GM23338 (cell line): ENCODE measurements around the gene DNLZ.

Experiments used
- CREB1 ChIP-seq: fragments of 250-450 bp; sonication (Bioruptor Pico); IDR thresholded peaks from 2 replicates; pipeline ENCODE4 v1.5.0; 2020; ENCODE audit warnings: low read depth, mild to moderate bottlenecking, moderate library complexity
- EZH2 ChIP-seq: fragments of 200-600 bp; sonication (generic); IDR thresholded peaks from one replicate; pipeline ENCODE4 v1.8.0; 2017; ENCODE audit warnings: antibody characterized with exemption, mild to moderate bottlenecking, low read depth; ENCODE audit not compliant: unreplicated experiment
- EZH2phosphoT487 ChIP-seq: fragments of 200-600 bp; sonication (generic); IDR thresholded peaks from one replicate; pipeline ENCODE4 v1.8.1; 2018; ENCODE audit warnings: antibody characterized with exemption; ENCODE audit not compliant: unreplicated experiment
- JUNB ChIP-seq: IDR thresholded peaks from one replicate; pipeline ENCODE4 v1.6.1; 2016; ENCODE audit warnings: antibody characterized with exemption; ENCODE audit not compliant: unreplicated experiment
- NANOG ChIP-seq: IDR thresholded peaks from 2 replicates; pipeline ENCODE4 v1.6.1; 2016; ENCODE audit warnings: antibody characterized with exemption, borderline replicate concordance
- POLR2AphosphoS5 ChIP-seq: IDR thresholded peaks from 2 replicates; pipeline ENCODE4 v1.6.1; 2016; ENCODE audit warnings: antibody characterized with exemption, low read depth
- REST ChIP-seq: IDR thresholded peaks from one replicate; pipeline ENCODE4 v1.6.1; 2018; ENCODE audit warnings: antibody characterized with exemption; ENCODE audit not compliant: unreplicated experiment
- ZNF331 ChIP-seq: fragments of 250-450 bp; sonication (Bioruptor Pico); IDR thresholded peaks from 2 replicates; pipeline ENCODE4 v1.5.0; 2020; ENCODE audit warnings: low read depth, mild to moderate bottlenecking, moderate library complexity
- ZNF462 ChIP-seq: fragments of 250-450 bp; sonication (Bioruptor Pico); IDR thresholded peaks from 2 replicates; pipeline ENCODE4 v1.5.0; 2020; ENCODE audit warnings: mild to moderate bottlenecking, moderate library complexity
- TF ChIP-seq, protein P1 (sequence below), 2 experiments: fragments of 200-600 bp in 1 of 2; sonication (generic) in 1 of 2; conservative IDR thresholded peaks; 2 replicates each; pipeline versions ENCODE4 v1.5.1 to v1.6.1; 2016 to 2017; ENCODE audit warnings: antibody characterized with exemption in 2 of 2, low read depth in 2 of 2, mild to moderate bottlenecking in 2 of 2, moderate library complexity in 1 of 2
- TF ChIP-seq, protein P2 (sequence below): IDR thresholded peaks from 2 replicates; pipeline ENCODE4 v1.6.1; 2016; ENCODE audit warnings: antibody characterized with exemption

- TF ChIP-seq, protein P1, sequence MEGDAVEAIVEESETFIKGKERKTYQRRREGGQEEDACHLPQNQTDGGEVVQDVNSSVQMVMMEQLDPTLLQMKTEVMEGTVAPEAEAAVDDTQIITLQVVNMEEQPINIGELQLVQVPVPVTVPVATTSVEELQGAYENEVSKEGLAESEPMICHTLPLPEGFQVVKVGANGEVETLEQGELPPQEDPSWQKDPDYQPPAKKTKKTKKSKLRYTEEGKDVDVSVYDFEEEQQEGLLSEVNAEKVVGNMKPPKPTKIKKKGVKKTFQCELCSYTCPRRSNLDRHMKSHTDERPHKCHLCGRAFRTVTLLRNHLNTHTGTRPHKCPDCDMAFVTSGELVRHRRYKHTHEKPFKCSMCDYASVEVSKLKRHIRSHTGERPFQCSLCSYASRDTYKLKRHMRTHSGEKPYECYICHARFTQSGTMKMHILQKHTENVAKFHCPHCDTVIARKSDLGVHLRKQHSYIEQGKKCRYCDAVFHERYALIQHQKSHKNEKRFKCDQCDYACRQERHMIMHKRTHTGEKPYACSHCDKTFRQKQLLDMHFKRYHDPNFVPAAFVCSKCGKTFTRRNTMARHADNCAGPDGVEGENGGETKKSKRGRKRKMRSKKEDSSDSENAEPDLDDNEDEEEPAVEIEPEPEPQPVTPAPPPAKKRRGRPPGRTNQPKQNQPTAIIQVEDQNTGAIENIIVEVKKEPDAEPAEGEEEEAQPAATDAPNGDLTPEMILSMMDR (conservative IDR thresholded peaks at IDR 0.05; ENCODE audit: low read depth in 2 of 2) = peak in 1 of 2 experiments; percentile 35; a peak in 2 of 4 replicates
- no peak for TF ChIP-seq REST
- no peak for TF ChIP-seq JUNB
- no peak for TF ChIP-seq POLR2AphosphoS5
- peak; percentile 38; the same call in 1 of the 2 replicates for TF ChIP-seq CREB1 (CRISPR knock-in tag)
- no peak for TF ChIP-seq EZH2
- TF ChIP-seq NANOG = no peak
- TF ChIP-seq, protein P2, sequence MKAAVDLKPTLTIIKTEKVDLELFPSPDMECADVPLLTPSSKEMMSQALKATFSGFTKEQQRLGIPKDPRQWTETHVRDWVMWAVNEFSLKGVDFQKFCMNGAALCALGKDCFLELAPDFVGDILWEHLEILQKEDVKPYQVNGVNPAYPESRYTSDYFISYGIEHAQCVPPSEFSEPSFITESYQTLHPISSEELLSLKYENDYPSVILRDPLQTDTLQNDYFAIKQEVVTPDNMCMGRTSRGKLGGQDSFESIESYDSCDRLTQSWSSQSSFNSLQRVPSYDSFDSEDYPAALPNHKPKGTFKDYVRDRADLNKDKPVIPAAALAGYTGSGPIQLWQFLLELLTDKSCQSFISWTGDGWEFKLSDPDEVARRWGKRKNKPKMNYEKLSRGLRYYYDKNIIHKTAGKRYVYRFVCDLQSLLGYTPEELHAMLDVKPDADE = no peak
- no peak for TF ChIP-seq EZH2phosphoT487
- TF ChIP-seq ZNF462 = no peak
- no peak for TF ChIP-seq ZNF331 (CRISPR knock-in tag)
These were observed 21.1 kb downstream of the DNLZ start for GRCh38 chr9:136342181-136343120.
